ENCODE results near the gene GAREM1.

GRCh38 chr18:32476106-32476505 lies 5.4 kb upstream of the GAREM1 start:
- no peak for TF ChIP-seq POLR2A (IDR thresholded peaks at IDR 0.05)
- TF ChIP-seq CTCF (IDR thresholded peaks at IDR 0.05), result no peak
